Calu3 (cell line): ENCODE measurements around the gene C3orf62. TPM values are rescaled to one million over a fixed set of nuclear protein-coding genes. Genes with fewer than 3 reads are reported as not detected.
"Not testable (repeated sequence)": the region's sequence is repeated elsewhere in the genome, so short reads cannot be mapped to it uniquely, and the experiment has no call there.

Experiments used
- BruUV-seq: library from RNA; stranded (reverse); fragments of 400-500 nt; replicated peaks from 2 replicates; lab custom pipeline; 2021; lab: Mats Ljungman, UMichigan
- CTCF ChIA-PET: fragments of 300-600 bp; sonication (Branson Sonifier 250); formaldehyde crosslinking; loops from one replicate; lab custom pipeline; 2022; ENCODE audit warnings: antibody characterized with exemption; lab: Charles Lee
- DNase-seq: peaks from one replicate; pipeline ENCODE4 v3.0.0; 2022
- H3K27ac Mint-ChIP-seq: one replicate; pipeline ENCODE4 v1.8.0; 2022; ENCODE audit warnings: mixed read lengths; ENCODE audit not compliant: unreplicated experiment
- H3K27me3 Mint-ChIP-seq: one replicate; pipeline ENCODE4 v1.8.0; 2022; ENCODE audit warnings: mixed read lengths; ENCODE audit not compliant: unreplicated experiment
- H3K36me3 Mint-ChIP-seq: one replicate; pipeline ENCODE4 v1.8.0; 2022; ENCODE audit warnings: mild to moderate bottlenecking, moderate library complexity, mixed read lengths; ENCODE audit not compliant: insufficient read depth, unreplicated experiment
- H3K4me1 Mint-ChIP-seq: one replicate; pipeline ENCODE4 v1.8.0; 2022; ENCODE audit warnings: mild to moderate bottlenecking, low read depth, mixed read lengths; ENCODE audit not compliant: unreplicated experiment
- H3K4me3 Mint-ChIP-seq: one replicate; pipeline ENCODE4 v1.8.0; 2022; ENCODE audit warnings: mild to moderate bottlenecking, low read depth, moderate library complexity, mixed read lengths; ENCODE audit not compliant: unreplicated experiment
- H3K9me3 Mint-ChIP-seq: one replicate; pipeline ENCODE4 v1.8.0; 2022; ENCODE audit warnings: low read depth, mixed read lengths; ENCODE audit not compliant: unreplicated experiment
- CTCF ChIP-seq: fragments of 200-600 bp; IDR thresholded peaks from one replicate; pipeline ENCODE4 v1.8.0; 2022; ENCODE audit warnings: antibody characterized with exemption; ENCODE audit not compliant: unreplicated experiment
- intact Hi-C: fragments of 100-400 bp; cut with micrococcal nuclease; formaldehyde crosslinking; loops from one replicate; pipeline ENCODE4 v1.10.0; 2022; ENCODE audit not compliant: unreplicated experiment
- total RNA-seq: library from RNA; stranded (reverse); gene quantifications from 2 replicates; pipeline ENCODE4 v1.2.3, GENCODE V29; 2022

The C3orf62 gene
- total RNA-seq, 1 experiment from 2014 or later = 6.7 TPM

GRCh38 chr3:49255112-49255511 is 21.9 kb downstream of the C3orf62 start:
- CTCF ChIA-PET = interaction anchor here (0.7 to 0.8 kb wide), 2 partner anchors 69 to 223 kb away, joined by 3 read pairs; no protein-coding TSS in a partner anchor
- no peak for TF ChIP-seq CTCF
- Mint-ChIP-seq H3K9me3 (no peaks in the 10 kb centered on the region), H3K4me1 (no peaks in the 10 kb centered on the region), H3K36me3 (no peaks in the 10 kb centered on the region), H3K4me3 (no peak overlapping the region), H3K27ac (no peak overlapping the region), H3K27me3 (no peaks in the 10 kb centered on the region)
- BruUV-seq = no TSS peak
- DNase-seq = no peak
- intact Hi-C loops = no loop called here

DNA sequence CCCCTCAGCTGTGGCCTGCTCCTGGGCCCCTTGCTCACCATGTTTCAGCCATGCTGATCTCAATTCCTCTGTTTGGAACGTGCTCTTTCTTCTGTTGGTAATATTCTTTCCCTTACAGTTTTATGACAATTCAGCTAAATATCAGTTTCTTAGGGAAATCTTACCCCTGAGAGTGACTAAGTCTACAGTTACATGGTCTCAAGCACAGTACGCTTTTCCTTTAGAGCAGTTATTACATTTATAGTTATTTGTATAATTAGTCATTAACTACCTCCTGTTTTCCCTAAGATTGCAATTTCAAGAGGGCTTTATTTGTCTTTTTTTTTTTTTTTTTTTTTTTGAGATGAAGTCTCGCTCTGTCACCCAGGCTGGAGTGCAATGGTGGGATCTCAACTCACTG is 23.5 kb downstream of the C3orf62 start:
- Mint-ChIP-seq H3K27ac (no peak overlapping the region), H3K27me3 (no peaks in the 10 kb centered on the region), H3K4me1 (no peaks in the 10 kb centered on the region), H3K9me3 (no peaks in the 10 kb centered on the region), H3K4me3 (no peak overlapping the region), H3K36me3 (no peaks in the 10 kb centered on the region)
- no TSS peak for BruUV-seq
- TF ChIP-seq CTCF = no peak
- CTCF ChIA-PET = interaction anchor here (0.7 kb wide), 1 partner anchor 213 kb away, joined by 4 read pairs; no protein-coding TSS in a partner anchor
- no peak for DNase-seq
- intact Hi-C loops = no loop called here

GRCh38 chr3:49248840-49249227 is 28.2 kb downstream of the C3orf62 start:
- TF ChIP-seq CTCF = no peak

GRCh38 chr3:49244581-49245205 is 32.3 kb downstream of the C3orf62 start:
- DNase-seq = peak; percentile 12
- BruUV-seq = no TSS peak
- CTCF ChIA-PET = no interaction called here
- H3K36me3 Mint-ChIP-seq = no peaks in the 10 kb centered on the region
- intact Hi-C loops = no loop called here
- peaks cover 8% of the 10 kb centered on the region for H3K4me1 Mint-ChIP-seq
- H3K27ac Mint-ChIP-seq = no peak overlapping the region
- TF ChIP-seq CTCF = no peak
- H3K4me3 Mint-ChIP-seq = no peak overlapping the region
- no peaks in the 10 kb centered on the region for H3K27me3 Mint-ChIP-seq
- no peaks in the 10 kb centered on the region for H3K9me3 Mint-ChIP-seq

More at GRCh38 chr3:49248840-49249227, 28.2 kb downstream of the C3orf62 start:
- Mint-ChIP-seq H3K36me3 (no peaks in the 10 kb centered on the region), H3K9me3 (no peaks in the 10 kb centered on the region), H3K27ac (no peak overlapping the region), H3K4me3 (no peak overlapping the region), H3K27me3 (no peaks in the 10 kb centered on the region), H3K4me1 (peaks cover 8% of the 10 kb centered on the region)
- BruUV-seq = no TSS peak
- no peak for DNase-seq
- CTCF ChIA-PET = no interaction called here
- intact Hi-C loops = no loop called here

DNA sequence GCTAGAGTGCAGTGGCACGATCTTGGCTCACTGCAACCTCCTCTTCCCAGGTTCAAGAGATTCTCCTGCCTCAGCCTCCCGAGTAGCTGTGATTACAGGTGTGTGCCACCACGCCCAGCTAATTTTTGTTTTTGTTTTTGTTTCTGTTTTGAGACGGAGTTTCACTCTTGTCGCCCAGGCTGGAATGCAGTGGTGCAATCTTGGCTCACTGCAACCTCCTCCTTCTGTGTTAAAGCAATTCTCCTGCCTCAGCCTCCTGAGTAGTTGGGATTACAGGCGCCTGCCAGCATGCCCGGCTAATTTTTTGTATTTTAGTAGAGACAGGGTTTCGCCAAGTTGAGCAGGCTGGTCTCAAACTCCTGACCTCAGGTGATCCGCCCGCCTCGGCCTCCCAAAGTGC is 36.9 kb downstream of the C3orf62 start:
- not testable (repeated sequence) for H3K4me3 Mint-ChIP-seq

More for the DNA sequence above, 36.9 kb downstream of the C3orf62 start:
- BruUV-seq, H3K9me3 Mint-ChIP-seq, H3K27ac Mint-ChIP-seq, intact Hi-C loops, CTCF ChIA-PET, DNase-seq, H3K27me3 Mint-ChIP-seq, H3K36me3 Mint-ChIP-seq, H3K4me1 Mint-ChIP-seq: not testable (repeated sequence)
